H9 (cell line): Measurements from ENCODE around the gene SPTBN5. TPM values are rescaled to one million over a fixed set of nuclear protein-coding genes. Genes with fewer than 3 reads are reported as not detected.

Experiments used
- DNase-seq: peaks from one replicate; pipeline ENCODE4 v3.0.0-alpha.2; 2017
- H2AFZ ChIP-seq: one replicate; pipeline ENCODE4 v1.6.1; 2013; ENCODE audit warnings: mild to moderate bottlenecking, low read length, control low read depth, moderate library complexity
- H2AK5ac ChIP-seq: 2 replicates; pipeline ENCODE4 v1.6.1; 2013; ENCODE audit warnings: low read length, control low read depth, mixed read lengths; ENCODE audit not compliant: insufficient read length
- H2BK120ac ChIP-seq: one replicate; pipeline ENCODE4 v1.6.1; 2013; ENCODE audit warnings: low read depth, mild to moderate bottlenecking, low read length, control low read depth, inconsistent platforms; ENCODE audit not compliant: poor library complexity, severe bottlenecking
- H2BK12ac ChIP-seq: 2 replicates; pipeline ENCODE4 v1.6.1; 2013; ENCODE audit warnings: low read length, control low read depth, mixed read lengths, low read depth; ENCODE audit not compliant: insufficient read length
- H2BK15ac ChIP-seq: 2 replicates; pipeline ENCODE4 v1.6.1; 2013; ENCODE audit warnings: low read depth, low read length, control low read depth
- H2BK20ac ChIP-seq: one replicate; pipeline ENCODE4 v1.6.1; 2013; ENCODE audit warnings: low read depth, mild to moderate bottlenecking, low read length, control low read depth, inconsistent platforms; ENCODE audit not compliant: poor library complexity, severe bottlenecking
- H2BK5ac ChIP-seq: 2 replicates; pipeline ENCODE4 v1.6.1; 2013; ENCODE audit warnings: low read length, control low read depth, mixed read lengths; ENCODE audit not compliant: insufficient read length
- H3K14ac ChIP-seq: 2 replicates; pipeline ENCODE4 v1.6.1; 2013; ENCODE audit warnings: low read length, control low read depth; ENCODE audit not compliant: insufficient read depth
- H3K18ac ChIP-seq: 2 replicates; pipeline ENCODE4 v1.6.1; 2013; ENCODE audit warnings: low read depth, mild to moderate bottlenecking, mixed read lengths, low read length, control low read depth; ENCODE audit not compliant: insufficient read length
- H3K23ac ChIP-seq: 2 replicates; pipeline ENCODE4 v1.6.1; 2013; ENCODE audit warnings: low read length, control low read depth, mixed read lengths, low read depth; ENCODE audit not compliant: insufficient read length
- H3K23me2 ChIP-seq: 2 replicates; pipeline ENCODE4 v1.6.1; 2013; ENCODE audit warnings: low read depth, mild to moderate bottlenecking, mixed read lengths, low read length, control low read depth; ENCODE audit not compliant: insufficient read length, poor library complexity, severe bottlenecking
- H3K27ac ChIP-seq: 2 replicates; pipeline ENCODE4 v1.5.1; 2013; ENCODE audit warnings: low read length, control low read depth, mixed read lengths, low read depth; ENCODE audit not compliant: insufficient read length
- H3K27me3 ChIP-seq: 2 replicates; pipeline ENCODE4 v1.6.1; 2013; ENCODE audit warnings: low read length, control low read depth, inconsistent platforms; ENCODE audit not compliant: insufficient read depth
- H3K4ac ChIP-seq: 2 replicates; pipeline ENCODE4 v1.6.1; 2013; ENCODE audit warnings: low read depth, mild to moderate bottlenecking, control low read depth, inconsistent platforms, low read length, moderate library complexity
- H3K4me1 ChIP-seq: 2 replicates; pipeline ENCODE4 v1.6.1; 2013; ENCODE audit warnings: low read length, control low read depth, inconsistent platforms; ENCODE audit not compliant: insufficient read depth
- H3K4me2 ChIP-seq: 2 replicates; pipeline ENCODE4 v1.6.1; 2013; ENCODE audit warnings: low read length, control low read depth, mixed read lengths; ENCODE audit not compliant: insufficient read length, insufficient read depth
- H3K56ac ChIP-seq: 2 replicates; pipeline ENCODE4 v1.6.1; 2013; ENCODE audit warnings: low read depth, mild to moderate bottlenecking, mixed read lengths, low read length, control low read depth; ENCODE audit not compliant: insufficient read length
- H3K79me1 ChIP-seq: 2 replicates; pipeline ENCODE4 v1.6.1; 2013; ENCODE audit warnings: low read depth, mild to moderate bottlenecking, moderate library complexity, low read length, control low read depth, inconsistent platforms; ENCODE audit not compliant: insufficient read depth, poor library complexity, severe bottlenecking
- H3K79me2 ChIP-seq: 2 replicates; pipeline ENCODE4 v1.6.1; 2013; ENCODE audit warnings: low read length, control low read depth, inconsistent platforms; ENCODE audit not compliant: insufficient read depth
- H3K9ac ChIP-seq: 2 replicates; pipeline ENCODE4 v1.6.1; 2013; ENCODE audit warnings: low read length, control low read depth, mixed read lengths; ENCODE audit not compliant: insufficient read length; ENCODE audit errors: extremely low read depth
- H3K9me3 ChIP-seq: one replicate; pipeline ENCODE4 v1.6.1; 2013; ENCODE audit warnings: low read depth, low read length, inconsistent platforms; ENCODE audit not compliant: control insufficient read depth
- H3T11ph ChIP-seq: one replicate; pipeline ENCODE4 v1.6.1; 2013; ENCODE audit warnings: mild to moderate bottlenecking, low read length, control low read depth, inconsistent platforms
- H4K20me1 ChIP-seq: one replicate; pipeline ENCODE4 v1.6.1; 2013; ENCODE audit not compliant: control insufficient read depth, insufficient read length, insufficient read depth
- H4K5ac ChIP-seq: 2 replicates; pipeline ENCODE4 v1.6.1; 2013; ENCODE audit warnings: low read depth, mild to moderate bottlenecking, mixed read lengths, low read length, control low read depth; ENCODE audit not compliant: insufficient read length
- H4K8ac ChIP-seq: replicated peaks from 2 replicates; pipeline ENCODE4 v1.6.1; 2013; ENCODE audit warnings: low read length, control low read depth, mixed read lengths, low read depth; ENCODE audit not compliant: insufficient read length
- H4K91ac ChIP-seq: 2 replicates; pipeline ENCODE4 v1.6.1; 2013; ENCODE audit warnings: low read depth, mild to moderate bottlenecking, moderate library complexity, mixed read lengths, low read length, control low read depth; ENCODE audit not compliant: insufficient read length
- H3K27ac Mint-ChIP-seq, 3 experiments: 2 replicates in 2 of 3; 3 replicates in 1 of 3; pipeline ENCODE4 v1.8.0; 2020 to 2021; ENCODE audit warnings: mixed read lengths in 3 of 3, mild to moderate bottlenecking in 1 of 3, moderate library complexity in 1 of 3
- H3K27me3 Mint-ChIP-seq: 2 replicates; pipeline ENCODE4 v1.8.0; 2021; ENCODE audit warnings: low read depth, mild to moderate bottlenecking, moderate library complexity, mixed read lengths
- H3K36me3 Mint-ChIP-seq, 3 experiments: 2 replicates in 2 of 3; 3 replicates in 1 of 3; pipeline ENCODE4 v1.8.0; 2020 to 2021; ENCODE audit warnings: low read depth in 3 of 3, mixed read lengths in 3 of 3; ENCODE audit not compliant: insufficient read depth in 1 of 3
- H3K4me1 Mint-ChIP-seq, 2 experiments: 2 replicates each; pipeline ENCODE4 v1.8.0; 2020; ENCODE audit warnings: mixed read lengths in 2 of 2
- H3K4me3 Mint-ChIP-seq, 2 experiments: 2 replicates in 1 of 2; 3 replicates in 1 of 2; pipeline ENCODE4 v1.8.0; 2020 to 2021; ENCODE audit warnings: mild to moderate bottlenecking in 2 of 2, mixed read lengths in 2 of 2, moderate library complexity in 1 of 2
- H3K9me3 Mint-ChIP-seq, 2 experiments: 2 replicates in 1 of 2; 3 replicates in 1 of 2; pipeline ENCODE4 v1.8.0; 2020; ENCODE audit warnings: mild to moderate bottlenecking in 2 of 2, mixed read lengths in 2 of 2, moderate library complexity in 1 of 2
- WGBS: extraction: QIAGEN DNeasy Blood & Tissue Kit; methylation state at CpG from one replicate; pipeline ENCODE4 v1.1.7; 2013; ENCODE audit warnings: missing lambda C conversion rate, low lambda C conversion rate, mixed read lengths; ENCODE audit not compliant: insufficient read length; ENCODE audit errors: extremely low coverage; 5-methylcytosine and 5-hydroxymethylcytosine counted together
- total RNA-seq: library from RNA; stranded (reverse); gene quantifications from 2 replicates; pipeline ENCODE4 v1.2.1, GENCODE V29; 2021
- TF ChIP-seq, protein P1 (sequence below): fragments of 200-600 bp; sonication (generic); conservative IDR thresholded peaks from 3 replicates; pipeline ENCODE4 v1.8.0; 2021; ENCODE audit warnings: antibody characterized with exemption, mild to moderate bottlenecking

SPTBN5 gene
- total RNA-seq, 1 experiment from 2014 or later = 0.90 TPM

- Histone ChIP-seq H3K9me3 (no peaks in the 10 kb centered on the region), H3K4me2 (peak within 1 kb of the TSS; percentile 83), H4K8ac (no peak within 1 kb of the TSS), H3K27me3 (no peaks in the 10 kb centered on the region), H3K4me1 (no peaks in the 10 kb centered on the region), H3T11ph (no peak within 1 kb of the TSS), H3K14ac (peak within 1 kb of the TSS; percentile 62; the same call in 1 of the 2 replicates), H3K56ac (no peak within 1 kb of the TSS), H2AFZ (no peak within 1 kb of the TSS), H3K27ac (no peak within 1 kb of the TSS), H3K79me2 (no peaks in the 10 kb centered on the region), H2BK5ac (no peak within 1 kb of the TSS), H3K23me2 (peaks cover 10% of the 10 kb centered on the region), H2BK12ac (no peak within 1 kb of the TSS), H2BK15ac (no peak within 1 kb of the TSS), H3K9ac (peak within 1 kb of the TSS; percentile 48), H2BK120ac (no peak within 1 kb of the TSS), H3K23ac (no peak within 1 kb of the TSS), H3K4ac (no peak within 1 kb of the TSS), H3K79me1 (no peaks in the 10 kb centered on the region), H4K20me1 (no peaks in the 10 kb centered on the region), H4K5ac (no peak within 1 kb of the TSS), H2AK5ac (no peak within 1 kb of the TSS), H3K18ac (peak within 1 kb of the TSS; percentile 37), H4K91ac (no peak within 1 kb of the TSS), H2BK20ac (no peak within 1 kb of the TSS)
- TF ChIP-seq, protein P1, sequence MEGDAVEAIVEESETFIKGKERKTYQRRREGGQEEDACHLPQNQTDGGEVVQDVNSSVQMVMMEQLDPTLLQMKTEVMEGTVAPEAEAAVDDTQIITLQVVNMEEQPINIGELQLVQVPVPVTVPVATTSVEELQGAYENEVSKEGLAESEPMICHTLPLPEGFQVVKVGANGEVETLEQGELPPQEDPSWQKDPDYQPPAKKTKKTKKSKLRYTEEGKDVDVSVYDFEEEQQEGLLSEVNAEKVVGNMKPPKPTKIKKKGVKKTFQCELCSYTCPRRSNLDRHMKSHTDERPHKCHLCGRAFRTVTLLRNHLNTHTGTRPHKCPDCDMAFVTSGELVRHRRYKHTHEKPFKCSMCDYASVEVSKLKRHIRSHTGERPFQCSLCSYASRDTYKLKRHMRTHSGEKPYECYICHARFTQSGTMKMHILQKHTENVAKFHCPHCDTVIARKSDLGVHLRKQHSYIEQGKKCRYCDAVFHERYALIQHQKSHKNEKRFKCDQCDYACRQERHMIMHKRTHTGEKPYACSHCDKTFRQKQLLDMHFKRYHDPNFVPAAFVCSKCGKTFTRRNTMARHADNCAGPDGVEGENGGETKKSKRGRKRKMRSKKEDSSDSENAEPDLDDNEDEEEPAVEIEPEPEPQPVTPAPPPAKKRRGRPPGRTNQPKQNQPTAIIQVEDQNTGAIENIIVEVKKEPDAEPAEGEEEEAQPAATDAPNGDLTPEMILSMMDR = no peak
- peak; percentile 90 for DNase-seq
- Mint-ChIP-seq H3K9me3 (no peaks in the 10 kb centered on the region), H3K27ac (peak within 1 kb of the TSS in 1 of 3 experiments; percentile 93; a peak in 3 of 7 replicates), H3K36me3 (peaks cover 4 to 14% (median 5%) of the 10 kb centered on the region in 3 experiments; a peak in 6 of 7 replicates), H3K4me1 (peaks cover 11 to 19% of the 10 kb centered on the region in 2 experiments), H3K27me3 (no peaks in the 10 kb centered on the region), H3K4me3 (peak within 1 kb of the TSS; percentile 90 to 92)
- no CpG with 5 or more reads among the region's 66 CpGs for WGBS
These were observed 65.7 kb downstream of the SPTBN5 start, which contains the start of gene JMJD7 for GRCh38 chr15:41827880-41828806. JMJD7 (plus strand) TSS chr15:41828092; CDS start chr15:41828125, 33 bp downstream.
